ENCODE measurements around the gene ATP5PD.

Gene ATP5PD

DNA sequence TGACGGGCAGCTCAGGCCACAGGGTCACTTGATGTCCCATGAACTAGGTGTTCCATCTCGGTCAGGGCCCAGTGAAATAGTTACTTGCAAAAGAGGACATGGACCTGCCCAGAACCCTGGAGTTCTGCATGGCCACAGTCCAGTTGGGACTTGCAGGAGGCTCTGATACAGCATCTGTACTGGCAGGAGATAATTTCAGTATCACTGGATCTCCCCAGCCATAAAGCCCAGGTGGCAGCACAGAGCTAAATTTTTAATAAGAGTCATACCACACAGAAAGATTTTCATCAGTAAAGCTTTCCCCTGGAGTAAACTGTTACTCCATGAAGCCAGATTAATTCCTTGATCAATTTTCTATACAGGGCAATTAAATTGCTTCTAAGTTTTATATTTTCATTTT lies 23.0 kb upstream of the ATP5PD start:
- DNase-seq (ENCODE audit: extremely low spot score) = no peak
- TF ChIP-seq, protein P1, sequence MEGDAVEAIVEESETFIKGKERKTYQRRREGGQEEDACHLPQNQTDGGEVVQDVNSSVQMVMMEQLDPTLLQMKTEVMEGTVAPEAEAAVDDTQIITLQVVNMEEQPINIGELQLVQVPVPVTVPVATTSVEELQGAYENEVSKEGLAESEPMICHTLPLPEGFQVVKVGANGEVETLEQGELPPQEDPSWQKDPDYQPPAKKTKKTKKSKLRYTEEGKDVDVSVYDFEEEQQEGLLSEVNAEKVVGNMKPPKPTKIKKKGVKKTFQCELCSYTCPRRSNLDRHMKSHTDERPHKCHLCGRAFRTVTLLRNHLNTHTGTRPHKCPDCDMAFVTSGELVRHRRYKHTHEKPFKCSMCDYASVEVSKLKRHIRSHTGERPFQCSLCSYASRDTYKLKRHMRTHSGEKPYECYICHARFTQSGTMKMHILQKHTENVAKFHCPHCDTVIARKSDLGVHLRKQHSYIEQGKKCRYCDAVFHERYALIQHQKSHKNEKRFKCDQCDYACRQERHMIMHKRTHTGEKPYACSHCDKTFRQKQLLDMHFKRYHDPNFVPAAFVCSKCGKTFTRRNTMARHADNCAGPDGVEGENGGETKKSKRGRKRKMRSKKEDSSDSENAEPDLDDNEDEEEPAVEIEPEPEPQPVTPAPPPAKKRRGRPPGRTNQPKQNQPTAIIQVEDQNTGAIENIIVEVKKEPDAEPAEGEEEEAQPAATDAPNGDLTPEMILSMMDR (IDR thresholded peaks at IDR 0.05; ENCODE audit: control extremely low read depth, extremely low read depth, low read depth, missing control alignments) = peak; percentile 35
- ChIA-PET POLR2A (no interaction called here), CTCF (interaction anchor here (0.8 to 5.1 kb wide), 10 partner anchors 8 to 132 kb away, joined by 4 to 23 read pairs (median 5); no protein-coding TSS in a partner anchor)

DNA sequence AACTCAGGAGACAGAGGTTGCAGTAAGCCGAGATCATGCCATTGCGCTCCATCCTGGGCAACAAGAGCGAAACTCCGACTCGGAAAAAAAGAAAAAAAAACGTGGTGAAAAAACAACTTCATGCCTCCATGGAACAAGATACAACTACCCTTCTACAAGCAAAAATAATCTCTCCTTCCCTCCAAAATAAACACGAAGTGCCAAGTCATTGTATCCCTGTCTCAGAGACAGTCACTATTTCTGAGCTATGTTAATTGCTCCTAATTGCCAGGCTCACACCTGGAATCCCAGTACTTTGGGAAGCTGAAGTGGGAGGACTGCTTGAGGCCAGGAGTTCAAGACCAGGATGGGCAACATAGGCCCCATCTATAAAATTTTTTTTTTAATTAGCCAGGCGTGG lies 22.0 kb upstream of the ATP5PD start:
- DNase-seq (ENCODE audit: extremely low spot score) = no peak
- ChIA-PET POLR2A (no interaction called here), CTCF (interaction anchor here (1.2 to 5.1 kb wide), 8 partner anchors 8 to 133 kb away, joined by 4 to 23 read pairs (median 10); no protein-coding TSS in a partner anchor)
- TF ChIP-seq, protein P1 (IDR thresholded peaks at IDR 0.05; ENCODE audit: control extremely low read depth, extremely low read depth, low read depth, missing control alignments) = no peak

DNA sequence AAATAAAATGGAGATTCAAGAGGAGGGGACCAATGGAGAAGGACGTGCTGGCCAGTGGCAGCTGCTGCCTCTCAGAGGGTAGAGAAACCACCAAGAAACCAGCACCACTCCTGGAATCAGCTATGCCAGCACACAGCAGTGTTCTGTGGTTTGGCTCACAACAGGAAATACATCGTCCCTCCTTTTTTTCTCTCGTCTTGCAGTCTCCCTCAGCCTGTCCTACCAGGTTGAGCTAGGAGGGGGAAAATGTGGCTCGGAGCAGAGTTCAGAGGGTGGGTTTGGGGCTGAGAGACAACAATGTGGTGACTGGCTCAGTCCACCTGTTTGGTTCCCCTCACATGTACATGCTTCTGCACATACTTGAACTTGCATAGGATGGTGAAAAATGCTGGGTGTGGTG lies 21.1 kb upstream of the ATP5PD start:
- POLR2A ChIA-PET = no interaction called here
- DNase-seq (ENCODE audit: extremely low spot score) = no peak
- CTCF ChIA-PET = interaction anchor here (0.7 to 5.1 kb wide), 7 partner anchors 10 to 134 kb away, joined by 3 to 23 read pairs (median 9); partner anchors contain the start of genes NT5C and SLC16A5
- TF ChIP-seq, protein P1 (IDR thresholded peaks at IDR 0.05; ENCODE audit: control extremely low read depth, extremely low read depth, low read depth, missing control alignments) = no peak

DNA sequence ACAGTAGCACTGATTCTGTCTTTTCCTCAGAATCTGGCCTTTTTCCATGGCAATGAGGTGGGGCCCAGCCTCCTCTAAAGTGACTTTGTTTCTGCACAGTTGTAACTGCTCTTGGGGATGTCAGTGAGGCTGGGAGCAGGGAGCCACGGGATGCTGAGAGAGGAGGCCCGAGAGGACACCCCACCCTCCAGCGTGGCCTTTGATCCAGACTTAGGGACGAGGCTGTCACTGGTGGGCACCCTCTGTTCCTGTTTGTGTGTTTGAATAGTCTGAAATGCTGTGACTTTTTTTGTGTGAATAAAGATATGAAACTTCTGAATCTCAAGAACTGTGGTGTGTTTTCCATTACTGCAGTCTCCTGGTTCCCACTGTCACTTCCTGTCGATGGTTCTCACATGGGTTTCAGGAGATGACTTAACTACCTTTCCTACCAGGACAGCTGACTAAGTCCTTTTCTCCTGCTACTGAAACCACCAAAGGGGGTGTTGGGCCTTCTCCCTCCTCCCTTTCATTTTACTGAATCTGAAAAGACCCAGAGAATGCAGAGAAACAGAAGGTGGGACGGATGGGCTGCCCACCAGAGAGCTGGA lies 18.9 kb upstream of the ATP5PD start:
- ChIA-PET POLR2A (interaction anchor here (0.7 kb wide), 1 partner anchor 181 kb away, joined by 4 read pairs; no protein-coding TSS in a partner anchor), CTCF (interaction anchor here (1.0 to 5.1 kb wide), 5 partner anchors 12 to 136 kb away, joined by 3 to 23 read pairs (median 5); partner anchors contain the start of gene SLC16A5)
- TF ChIP-seq, protein P1 (IDR thresholded peaks at IDR 0.05; ENCODE audit: control extremely low read depth, extremely low read depth, low read depth, missing control alignments) = no peak
- peak; percentile 67 for DNase-seq (ENCODE audit: extremely low spot score)

DNA sequence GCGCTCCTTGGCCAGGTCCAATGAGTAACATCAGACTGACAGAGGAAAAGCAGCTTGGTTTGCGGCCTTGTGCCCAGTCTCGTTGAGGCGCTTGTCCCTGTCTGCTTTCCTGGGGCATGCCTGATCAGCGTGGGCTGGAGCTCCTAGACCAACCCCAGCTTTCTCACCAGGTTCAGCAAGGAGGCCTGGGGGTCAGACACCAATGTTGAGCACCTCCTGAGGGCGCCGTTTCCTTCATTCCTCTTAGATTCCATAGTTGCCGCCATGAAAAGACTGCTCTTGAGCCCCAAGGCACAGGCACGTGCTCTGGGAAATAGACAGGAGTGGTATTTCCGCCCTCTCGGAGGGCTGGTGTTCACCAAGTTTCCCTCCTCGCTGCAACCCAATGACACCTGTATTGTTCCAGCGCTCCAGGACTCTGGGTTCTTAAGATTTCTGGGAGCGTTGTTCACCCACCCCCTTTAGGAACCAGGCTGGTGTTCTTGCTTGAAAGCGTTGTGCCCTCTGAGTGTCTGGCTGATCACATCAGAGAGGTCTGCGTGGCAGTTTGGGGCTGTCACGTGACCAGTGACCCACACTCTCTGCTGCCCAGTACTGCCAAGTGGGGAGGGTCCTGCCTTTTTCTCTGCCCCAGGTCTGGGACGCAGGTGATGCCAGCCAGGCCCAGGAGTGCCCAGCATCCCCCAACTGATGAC lies 18.2 kb upstream of the ATP5PD start:
- CTCF ChIA-PET = interaction anchor here (1.1 to 2.6 kb wide), 2 partner anchors 17 to 23 kb away, joined by 3 to 9 read pairs; partner anchors contain the start of gene SLC16A5
- TF ChIP-seq, protein P1 (IDR thresholded peaks at IDR 0.05; ENCODE audit: control extremely low read depth, extremely low read depth, low read depth, missing control alignments) = no peak
- DNase-seq (ENCODE audit: extremely low spot score) = no peak
- POLR2A ChIA-PET = no interaction called here

DNA sequence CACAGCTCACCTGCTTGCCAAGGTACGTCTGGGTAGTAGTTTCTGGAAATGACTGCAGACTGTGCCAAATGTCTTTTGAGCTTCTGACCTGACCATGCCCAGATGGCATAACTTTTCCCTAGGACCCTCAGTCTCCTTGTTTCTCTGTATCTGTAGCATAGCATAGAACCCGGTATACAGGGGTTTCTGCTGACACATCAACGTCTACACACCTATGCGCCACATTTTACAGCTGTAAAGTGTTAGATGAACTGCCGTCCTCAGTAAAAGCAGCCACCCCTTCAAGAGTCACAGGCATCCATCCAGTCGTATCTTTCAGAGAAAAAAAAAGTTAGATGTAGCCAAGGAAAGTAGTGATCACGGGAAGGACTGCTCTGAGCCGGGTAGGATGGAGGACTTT lies 17.7 kb upstream of the ATP5PD start:
- TF ChIP-seq, protein P1 (IDR thresholded peaks at IDR 0.05; ENCODE audit: control extremely low read depth, extremely low read depth, low read depth, missing control alignments) = no peak
- POLR2A ChIA-PET = no interaction called here

More for the DNA sequence above, 17.7 kb upstream of the ATP5PD start:
- DNase-seq (ENCODE audit: extremely low spot score) = no peak
- CTCF ChIA-PET = interaction anchor here (1.4 to 5.6 kb wide), 2 partner anchors 50 to 107 kb away, joined by 3 to 30 read pairs; no protein-coding TSS in a partner anchor
